AG04450 (cell line): ENCODE measurements around the gene PIGBOS1. TPM values are rescaled to one million over a fixed set of nuclear protein-coding genes. Genes with fewer than 3 reads are reported as not detected.
A peak's percentile ranks its signal among the peaks of the same experiment; 100 is the strongest.

Experiments used
- CTCF ChIA-PET: fragments of 300-600, 350-600 bp; formaldehyde crosslinking; extraction: SDS; loops from one replicate; lab custom pipeline; 2022; ENCODE audit warnings: antibody characterized with exemption, inconsistent platforms; lab: Charles Lee
- POLR2A ChIA-PET: fragments of 350-600 bp; formaldehyde crosslinking; extraction: SDS; loops from one replicate; lab custom pipeline; 2021; ENCODE audit warnings: antibody characterized with exemption, inconsistent platforms; lab: Yijun Ruan, JAX
- DNase-seq: peaks from one replicate; pipeline ENCODE4 v3.0.0-alpha.2; 2011; ENCODE audit warnings: low read depth, low spot score
- H3K27ac ChIP-seq: one replicate; pipeline ENCODE4 v1.5.1; 2012; ENCODE audit warnings: low read depth, low read length, control low read depth
- H3K27me3 ChIP-seq: one replicate; pipeline ENCODE4 v1.6.0; 2012; ENCODE audit warnings: low read length; ENCODE audit not compliant: control insufficient read depth, insufficient read depth
- H3K4me3 ChIP-seq: 2 replicates; pipeline ENCODE4 v1.5.1; 2011; ENCODE audit warnings: mild to moderate bottlenecking, low read depth, low read length, control low read depth
- H3K9me3 ChIP-seq: 2 replicates; pipeline ENCODE4 v1.5.1; 2012; ENCODE audit warnings: low read length; ENCODE audit not compliant: control insufficient read depth, insufficient read depth
- polyA plus RNA-seq: library from polyadenylated mRNA; depleted of rRNA; stranded (reverse); fragments of >200 nt; gene quantifications from 2 replicates; pipeline ENCODE4 v1.2.3, GENCODE V29; 2011
- TF ChIP-seq, protein P1 (sequence below): IDR thresholded peaks from 2 replicates; pipeline ENCODE4 v1.5.1; 2011; ENCODE audit warnings: low read depth, low read length, control low read depth, inconsistent platforms

PIGBOS1 gene
- polyA plus RNA-seq, 1 experiment: 19.7 TPM

GRCh38 chr15:55334997-55335396 is 16.1 kb upstream of the PIGBOS1 start:
- H3K27me3 ChIP-seq: no peaks in the 10 kb centered on the region
- H3K9me3 ChIP-seq: no peaks in the 10 kb centered on the region
- no peak overlapping the region for H3K4me3 ChIP-seq
- peak overlapping the region; percentile 34 for H3K27ac ChIP-seq
- TF ChIP-seq, protein P1, sequence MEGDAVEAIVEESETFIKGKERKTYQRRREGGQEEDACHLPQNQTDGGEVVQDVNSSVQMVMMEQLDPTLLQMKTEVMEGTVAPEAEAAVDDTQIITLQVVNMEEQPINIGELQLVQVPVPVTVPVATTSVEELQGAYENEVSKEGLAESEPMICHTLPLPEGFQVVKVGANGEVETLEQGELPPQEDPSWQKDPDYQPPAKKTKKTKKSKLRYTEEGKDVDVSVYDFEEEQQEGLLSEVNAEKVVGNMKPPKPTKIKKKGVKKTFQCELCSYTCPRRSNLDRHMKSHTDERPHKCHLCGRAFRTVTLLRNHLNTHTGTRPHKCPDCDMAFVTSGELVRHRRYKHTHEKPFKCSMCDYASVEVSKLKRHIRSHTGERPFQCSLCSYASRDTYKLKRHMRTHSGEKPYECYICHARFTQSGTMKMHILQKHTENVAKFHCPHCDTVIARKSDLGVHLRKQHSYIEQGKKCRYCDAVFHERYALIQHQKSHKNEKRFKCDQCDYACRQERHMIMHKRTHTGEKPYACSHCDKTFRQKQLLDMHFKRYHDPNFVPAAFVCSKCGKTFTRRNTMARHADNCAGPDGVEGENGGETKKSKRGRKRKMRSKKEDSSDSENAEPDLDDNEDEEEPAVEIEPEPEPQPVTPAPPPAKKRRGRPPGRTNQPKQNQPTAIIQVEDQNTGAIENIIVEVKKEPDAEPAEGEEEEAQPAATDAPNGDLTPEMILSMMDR: no peak
- peak; percentile 38 for DNase-seq
- POLR2A ChIA-PET: no interaction called here
- CTCF ChIA-PET: interaction anchor here (0.6 kb wide), 1 partner anchor 118 kb away, joined by 4 read pairs; no protein-coding TSS in a partner anchor

- H3K27me3 ChIP-seq: no peaks in the 10 kb centered on the region
- DNase-seq: peak; percentile 29
- POLR2A ChIA-PET: interaction anchor here (0.5 kb wide), 1 partner anchor 11 kb away, joined by 7 read pairs; no protein-coding TSS in a partner anchor
- CTCF ChIA-PET: interaction anchor here (0.6 kb wide), 1 partner anchor 117 kb away, joined by 4 read pairs; no protein-coding TSS in a partner anchor
- H3K27ac ChIP-seq: peak overlapping the region; percentile 34
- no peaks in the 10 kb centered on the region for H3K9me3 ChIP-seq
- H3K4me3 ChIP-seq: no peak overlapping the region
- TF ChIP-seq, protein P1: no peak
Observed at GRCh38 chr15:55334371-55334770, 15.4 kb upstream of the PIGBOS1 start.

GRCh38 chr15:55327387-55327786 is 8.5 kb upstream of the PIGBOS1 start:
- DNase-seq: no peak
- Histone ChIP-seq H3K4me3 (no peak overlapping the region), H3K27ac (no peak overlapping the region), H3K27me3 (no peaks in the 10 kb centered on the region), H3K9me3 (no peaks in the 10 kb centered on the region)
- ChIA-PET POLR2A (no interaction called here), CTCF (interaction anchor here (0.6 to 1.1 kb wide), 2 partner anchors 81 to 108 kb away, joined by 3 read pairs; partner anchors contain the start of genes CCPG1 and PIERCE2)
- TF ChIP-seq, protein P1: no peak

GRCh38 chr15:55322467-55322866 is 3.5 kb upstream of the PIGBOS1 start:
- Histone ChIP-seq H3K4me3 (no peak overlapping the region), H3K9me3 (no peaks in the 10 kb centered on the region; the same call in 1 of the 2 replicates), H3K27me3 (no peaks in the 10 kb centered on the region), H3K27ac (no peak overlapping the region)
- ChIA-PET POLR2A (no interaction called here), CTCF (interaction anchor here (0.8 to 1.1 kb wide), 3 partner anchors 106 to 117 kb away, joined by 4 to 5 read pairs (median 4); no protein-coding TSS in a partner anchor)
- no peak for DNase-seq
- TF ChIP-seq, protein P1: no peak

- CTCF ChIA-PET: no interaction called here
- H3K27me3 ChIP-seq: no peaks in the 10 kb centered on the region
- no peaks in the 10 kb centered on the region; the same call in 1 of the 2 replicates for H3K9me3 ChIP-seq
- H3K4me3 ChIP-seq: no peak overlapping the region
- no peak overlapping the region for H3K27ac ChIP-seq
- TF ChIP-seq, protein P1: no peak
- POLR2A ChIA-PET: no interaction called here
- no peak for DNase-seq
Observed at GRCh38 chr15:55320963-55321362, 2.0 kb upstream of the PIGBOS1 start.
